ENCODE data around the gene NKX2-3. TPM values are rescaled to one million over a fixed set of nuclear protein-coding genes. Genes with fewer than 3 reads are reported as not detected.

Gene NKX2-3
- polyA plus RNA-seq, 3 donors = not detected

GRCh38 chr10:99536338-99537085 lies 3.8 kb downstream of the NKX2-3 start:
- Mint-ChIP-seq H3K27ac (peak overlapping the region in 1 of 7 donors; percentile 45), H3K4me3 (peak overlapping the region; percentile 75 to 93), H3K4me1 (peaks cover 59% of the 10 kb centered on the region), H3K9me3 (peaks cover 0 to 38% (median 32%) of the 10 kb centered on the region in 7 donors), H3K36me3 (peaks cover 6 to 11% of the 10 kb centered on the region in 2 donors), H3K27me3 (ENCODE audit: low read depth in 3 of 3) (peaks cover 95 to 100% (median 96%) of the 10 kb centered on the region in 3 donors)
- intact Hi-C loops (cut with micrococcal nuclease) = no loop called here
- no peak for DNase-seq
- H3K9me3 ChIP-seq (replicated peaks in 1 of 2; ENCODE audit: control insufficient read depth in 1 of 2, insufficient read depth in 1 of 2, low read length in 2 of 2) = peaks cover 5 to 59% of the 10 kb centered on the region in 2 donors
- H3K79me2 ChIP-seq (ENCODE audit: insufficient read depth, low read length) = no peaks in the 10 kb centered on the region
- H3K9ac ChIP-seq (ENCODE audit: insufficient read depth, low read length, poor library complexity, severe bottlenecking) = peak overlapping the region; percentile 12
- no peak overlapping the region for H3K27ac ChIP-seq (ENCODE audit: low read depth in 1 of 2, low read length in 2 of 2)
- peaks cover 83 to 96% of the 10 kb centered on the region in 2 donors for H3K27me3 ChIP-seq (ENCODE audit: control insufficient read depth in 2 of 2, insufficient read depth in 2 of 2, low read length in 2 of 2)
- no peak for TF ChIP-seq CTCF (IDR thresholded peaks at IDR 0.05)
- no peaks in the 10 kb centered on the region for H4K20me1 ChIP-seq (ENCODE audit: insufficient read depth, low read length)
- peak overlapping the region; percentile 76 for H2AFZ ChIP-seq (ENCODE audit: insufficient read depth, low read depth, low read length, poor library complexity, severe bottlenecking)
- H3K4me3 ChIP-seq (replicated peaks in 1 of 3; ENCODE audit: low read depth in 2 of 3, low read length in 3 of 3) = peak overlapping the region; percentile 30 to 77 (median 35)
- H3K4me1 ChIP-seq (ENCODE audit: control insufficient read depth in 1 of 2, insufficient read depth in 2 of 2, low read length in 2 of 2) = peaks cover 34 to 68% of the 10 kb centered on the region in 2 donors
- 5% methylated on average over 29 of the region's 40 CpGs for WGBS (ENCODE audit: insufficient coverage)
- H3K4me2 ChIP-seq (replicated peaks; ENCODE audit: extremely low read depth, low read length, poor library complexity, severe bottlenecking) = peak overlapping the region; percentile 91
- H3K36me3 ChIP-seq (replicated peaks in 1 of 2; ENCODE audit: control insufficient read depth in 1 of 2, insufficient read depth in 2 of 2, low read length in 2 of 2) = no peaks in the 10 kb centered on the region

GRCh38 chr10:99537086-99537988 lies 4.6 kb downstream of the NKX2-3 start:
- intact Hi-C loops (cut with micrococcal nuclease) = no loop called here
- peak overlapping the region in 1 of 7 donors; percentile 45 for H3K27ac Mint-ChIP-seq
- no peaks in the 10 kb centered on the region for H3K79me2 ChIP-seq (ENCODE audit: insufficient read depth, low read length)
- WGBS (ENCODE audit: insufficient coverage) = 5% methylated on average over 35 of the region's 64 CpGs
- H3K36me3 ChIP-seq (replicated peaks in 1 of 2; ENCODE audit: control insufficient read depth in 1 of 2, insufficient read depth in 2 of 2, low read length in 2 of 2) = no peaks in the 10 kb centered on the region
- peak overlapping the region; percentile 76 for H2AFZ ChIP-seq (ENCODE audit: insufficient read depth, low read depth, low read length, poor library complexity, severe bottlenecking)
- H3K4me3 ChIP-seq (replicated peaks in 1 of 3; ENCODE audit: low read depth in 2 of 3, low read length in 3 of 3) = peak overlapping the region; percentile 30 to 77 (median 35)
- H3K4me1 ChIP-seq (ENCODE audit: control insufficient read depth in 1 of 2, insufficient read depth in 2 of 2, low read length in 2 of 2) = peaks cover 32 to 61% of the 10 kb centered on the region in 2 donors
- H3K9me3 ChIP-seq (replicated peaks in 1 of 2; ENCODE audit: control insufficient read depth in 1 of 2, insufficient read depth in 1 of 2, low read length in 2 of 2) = peaks cover 0 to 51% of the 10 kb centered on the region in 2 donors
- peaks cover 80 to 93% of the 10 kb centered on the region in 2 donors for H3K27me3 ChIP-seq (ENCODE audit: control insufficient read depth in 2 of 2, insufficient read depth in 2 of 2, low read length in 2 of 2)
- no peak for TF ChIP-seq CTCF (IDR thresholded peaks at IDR 0.05)
- no peaks in the 10 kb centered on the region for H4K20me1 ChIP-seq (ENCODE audit: insufficient read depth, low read length)
- H3K27me3 Mint-ChIP-seq (ENCODE audit: low read depth in 3 of 3) = peaks cover 95 to 100% (median 96%) of the 10 kb centered on the region in 3 donors
- no peak overlapping the region for H3K9ac ChIP-seq (ENCODE audit: insufficient read depth, low read length, poor library complexity, severe bottlenecking)
- H3K4me3 Mint-ChIP-seq = peak overlapping the region; percentile 75 to 93
- peak overlapping the region; percentile 91 for H3K4me2 ChIP-seq (replicated peaks; ENCODE audit: extremely low read depth, low read length, poor library complexity, severe bottlenecking)
- peaks cover 5 to 10% of the 10 kb centered on the region in 2 donors for H3K36me3 Mint-ChIP-seq
- DNase-seq = no peak
- H3K9me3 Mint-ChIP-seq = peaks cover 0 to 32% (median 24%) of the 10 kb centered on the region in 7 donors
- H3K27ac ChIP-seq (ENCODE audit: low read depth in 1 of 2, low read length in 2 of 2) = no peak overlapping the region
- peaks cover 52% of the 10 kb centered on the region for H3K4me1 Mint-ChIP-seq
